SK-N-MC (cell line): Measurements from ENCODE around the gene SENP3.

Experiments used
- DNase-seq: peaks from one replicate; pipeline ENCODE4 v3.0.0-alpha.2; 2011; ENCODE audit warnings: low read depth, low spot score
- H3K27ac ChIP-seq: fragments of 200-600 bp; sonication (generic); 2 replicates; pipeline ENCODE4 v1.5.1; 2016; ENCODE audit warnings: mixed run types
- H3K36me3 ChIP-seq: fragments of 200-600 bp; sonication (generic); 2 replicates; pipeline ENCODE4 v1.6.1; 2017; ENCODE audit warnings: antibody characterized with exemption, low read length, mixed read lengths; ENCODE audit not compliant: insufficient read depth
- H3K4me3 ChIP-seq: fragments of 200-600 bp; sonication (generic); 2 replicates; pipeline ENCODE4 v1.5.1; 2016
- H3K9ac ChIP-seq: fragments of 200-600 bp; sonication (generic); 2 replicates; pipeline ENCODE4 v1.8.0; 2017; ENCODE audit warnings: mixed run types, mixed read lengths; ENCODE audit not compliant: insufficient read length
- H3K9me3 ChIP-seq: fragments of 200-600 bp; sonication (generic); 2 replicates; pipeline ENCODE4 v1.6.1; 2017; ENCODE audit warnings: low read depth, mild to moderate bottlenecking, antibody characterized with exemption, low read length, moderate library complexity, mixed read lengths
- EZH2 ChIP-seq: fragments of 200-600 bp; sonication (generic); IDR thresholded peaks from one replicate; pipeline ENCODE4 v1.6.1; 2017; ENCODE audit warnings: antibody characterized with exemption
- FOXP2 ChIP-seq: optimal IDR thresholded peaks from 2 replicates; pipeline ENCODE3; 2011; ENCODE audit warnings: mild to moderate bottlenecking, moderate library complexity; ENCODE audit not compliant: insufficient read depth; ENCODE audit errors: extremely low read length, control extremely low read depth
- POLR2AphosphoS5 ChIP-seq: IDR thresholded peaks from 2 replicates; pipeline ENCODE4 v1.6.1; 2012; ENCODE audit warnings: mild to moderate bottlenecking, low read depth, low read length, borderline replicate concordance

The SENP3 gene

DNA sequence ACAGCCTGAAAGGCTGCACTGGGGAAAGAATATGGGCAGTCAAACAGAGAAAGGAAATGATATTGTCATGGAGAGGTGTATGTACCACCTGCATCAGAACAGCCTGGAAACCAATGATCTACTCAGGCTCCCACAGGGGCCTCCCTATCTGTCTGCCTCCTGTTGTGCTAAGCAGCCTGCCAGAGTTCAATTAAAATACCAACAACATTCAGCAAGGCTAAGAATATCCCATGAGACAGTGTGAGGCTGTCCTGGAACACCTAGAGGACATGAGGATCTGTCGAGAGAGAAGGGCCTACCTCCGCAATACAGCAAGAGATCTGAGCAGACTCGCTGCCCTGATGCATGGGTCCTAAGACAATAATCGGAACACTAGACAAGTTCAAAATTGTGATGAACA, 44.6 kb downstream of the SENP3 start:
- TF ChIP-seq EZH2 (no peak), POLR2AphosphoS5 (no peak), FOXP2 (no peak)
- H3K9me3 ChIP-seq, result no peaks in the 10 kb centered on the region
- peaks cover 58% of the 10 kb centered on the region for H3K36me3 ChIP-seq
- no peak overlapping the region for H3K27ac ChIP-seq
- no peak overlapping the region for H3K9ac ChIP-seq
- DNase-seq, result no peak
- no peak overlapping the region for H3K4me3 ChIP-seq

DNA sequence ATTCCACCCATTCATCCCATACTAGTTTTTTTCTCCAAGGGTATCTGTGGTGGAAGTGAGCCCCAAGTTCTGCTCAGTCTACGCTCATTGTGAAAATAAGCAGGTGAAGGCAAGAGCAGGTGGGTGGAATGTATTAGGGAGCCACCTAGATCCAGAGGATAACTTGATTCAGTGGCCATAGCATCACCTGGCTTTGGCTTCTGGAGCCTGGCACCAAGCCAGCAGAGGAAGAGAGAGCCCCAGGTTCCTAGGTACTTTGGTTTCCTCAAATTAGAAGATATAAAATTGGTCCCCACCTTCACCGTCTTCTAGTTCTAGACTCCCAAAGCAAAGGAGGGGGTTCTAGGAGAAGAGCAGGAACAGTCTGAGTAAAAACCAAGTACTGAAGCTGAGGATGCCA, 48.9 kb downstream of the SENP3 start:
- Histone ChIP-seq H3K27ac (no peak overlapping the region), H3K9me3 (no peaks in the 10 kb centered on the region), H3K36me3 (peaks cover 36% of the 10 kb centered on the region), H3K9ac (no peak overlapping the region), H3K4me3 (no peak overlapping the region)
- no peak for DNase-seq
- no peak for TF ChIP-seq EZH2
- TF ChIP-seq POLR2AphosphoS5, result no peak
- no peak for TF ChIP-seq FOXP2

DNA sequence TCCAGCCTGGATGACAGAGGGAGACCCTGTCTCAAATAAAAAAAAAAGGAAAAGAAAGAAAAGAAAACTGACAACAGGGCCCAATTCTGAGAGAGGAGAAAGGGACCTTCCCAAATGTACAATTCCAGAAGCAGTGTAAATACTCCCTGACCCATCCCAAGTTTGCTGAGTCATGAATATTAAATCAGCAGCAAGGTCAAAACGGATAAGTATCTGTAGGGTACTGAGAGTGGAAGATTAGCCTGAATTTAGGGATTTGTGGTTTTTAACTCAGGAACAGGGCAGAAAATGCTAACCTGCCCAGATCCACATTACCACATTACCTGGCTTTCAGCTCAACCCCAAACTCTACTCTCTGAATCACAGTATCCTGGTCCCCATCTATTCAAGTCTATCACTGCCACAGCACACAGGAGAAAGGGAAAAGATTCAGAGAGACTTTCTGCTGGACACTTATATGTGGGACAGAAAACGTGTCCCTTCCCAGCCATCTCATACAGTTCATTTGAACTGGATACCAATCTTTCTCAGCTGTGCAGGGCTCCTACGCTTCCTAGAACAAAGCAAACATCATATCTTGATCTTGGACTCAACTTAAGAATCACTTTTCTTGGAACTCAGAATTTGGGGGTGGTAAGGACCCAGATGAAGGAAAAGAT, 50.0 kb downstream of the SENP3 start:
- Histone ChIP-seq H3K9ac (peak overlapping the region; percentile 57), H3K4me3 (peak overlapping the region; percentile 64), H3K9me3 (no peaks in the 10 kb centered on the region), H3K36me3 (peaks cover 25% of the 10 kb centered on the region), H3K27ac (peak overlapping the region; percentile 31; the same call in 1 of the 2 replicates)
- no peak for TF ChIP-seq EZH2
- no peak for TF ChIP-seq POLR2AphosphoS5
- no peak for TF ChIP-seq FOXP2
- no peak for DNase-seq

DNA sequence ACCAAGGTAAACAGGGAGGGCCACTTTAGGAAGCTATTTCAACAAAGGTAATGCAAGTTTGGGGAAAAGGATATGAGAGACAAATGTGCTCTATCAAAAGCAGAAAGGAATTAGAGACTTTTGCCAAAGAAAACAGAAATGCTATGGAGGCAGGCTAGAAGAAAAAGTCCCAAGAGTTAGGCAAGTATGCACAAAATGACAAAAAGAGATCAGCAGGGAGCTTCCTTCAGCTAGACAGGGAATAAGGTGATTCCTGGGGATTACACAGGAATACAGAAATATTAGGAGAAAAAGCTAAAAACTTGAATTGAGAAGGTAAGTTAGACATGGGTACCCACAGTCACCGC, 50.5 kb downstream of the SENP3 start:
- Histone ChIP-seq H3K36me3 (peaks cover 24% of the 10 kb centered on the region), H3K27ac (peak overlapping the region; percentile 10; the same call in 1 of the 2 replicates), H3K9me3 (no peaks in the 10 kb centered on the region), H3K9ac (peak overlapping the region; percentile 57), H3K4me3 (peak overlapping the region; percentile 64)
- DNase-seq, result no peak
- TF ChIP-seq POLR2AphosphoS5 (no peak), EZH2 (no peak), FOXP2 (no peak)

DNA sequence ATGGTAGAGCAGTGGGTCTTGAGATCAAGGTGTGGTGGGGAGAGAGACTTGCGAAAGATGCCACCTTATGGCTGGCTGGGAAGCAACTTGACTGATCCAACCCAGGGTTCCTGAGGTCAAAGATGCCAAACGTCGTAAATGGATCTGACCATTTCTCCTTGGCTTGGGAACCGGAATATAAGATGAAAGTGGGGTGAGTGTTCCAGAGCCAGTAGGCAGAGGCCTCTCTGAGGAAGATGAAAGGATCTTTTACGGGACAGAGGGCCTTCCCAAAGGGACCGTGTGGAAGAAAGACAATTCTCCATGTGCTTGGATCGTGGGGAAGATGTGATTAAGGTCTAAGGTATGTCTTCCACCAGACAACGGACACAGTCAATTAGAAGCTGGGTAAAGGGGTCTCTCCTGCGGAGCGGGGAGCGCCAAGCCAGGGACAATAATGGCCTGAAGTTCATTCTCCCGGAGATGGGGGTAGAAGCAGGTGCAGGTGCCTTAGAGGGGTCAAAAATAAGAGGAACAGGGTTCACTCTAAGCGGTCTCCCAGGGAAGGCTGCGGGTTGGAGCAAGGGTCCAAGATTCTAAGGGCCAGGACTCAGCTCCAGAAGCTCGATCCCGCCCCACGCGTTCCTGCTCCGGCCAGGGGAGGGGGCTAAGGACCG, 52.2 kb downstream of the SENP3 start:
- DNase-seq, result no peak
- H3K9ac ChIP-seq, result peak overlapping the region; percentile 94
- peak overlapping the region; percentile 97 for H3K4me3 ChIP-seq
- H3K36me3 ChIP-seq, result peaks cover 24% of the 10 kb centered on the region
- H3K9me3 ChIP-seq, result no peaks in the 10 kb centered on the region
- peak overlapping the region; percentile 57 for H3K27ac ChIP-seq
- TF ChIP-seq POLR2AphosphoS5 (no peak), EZH2 (no peak), FOXP2 (no peak)

DNA sequence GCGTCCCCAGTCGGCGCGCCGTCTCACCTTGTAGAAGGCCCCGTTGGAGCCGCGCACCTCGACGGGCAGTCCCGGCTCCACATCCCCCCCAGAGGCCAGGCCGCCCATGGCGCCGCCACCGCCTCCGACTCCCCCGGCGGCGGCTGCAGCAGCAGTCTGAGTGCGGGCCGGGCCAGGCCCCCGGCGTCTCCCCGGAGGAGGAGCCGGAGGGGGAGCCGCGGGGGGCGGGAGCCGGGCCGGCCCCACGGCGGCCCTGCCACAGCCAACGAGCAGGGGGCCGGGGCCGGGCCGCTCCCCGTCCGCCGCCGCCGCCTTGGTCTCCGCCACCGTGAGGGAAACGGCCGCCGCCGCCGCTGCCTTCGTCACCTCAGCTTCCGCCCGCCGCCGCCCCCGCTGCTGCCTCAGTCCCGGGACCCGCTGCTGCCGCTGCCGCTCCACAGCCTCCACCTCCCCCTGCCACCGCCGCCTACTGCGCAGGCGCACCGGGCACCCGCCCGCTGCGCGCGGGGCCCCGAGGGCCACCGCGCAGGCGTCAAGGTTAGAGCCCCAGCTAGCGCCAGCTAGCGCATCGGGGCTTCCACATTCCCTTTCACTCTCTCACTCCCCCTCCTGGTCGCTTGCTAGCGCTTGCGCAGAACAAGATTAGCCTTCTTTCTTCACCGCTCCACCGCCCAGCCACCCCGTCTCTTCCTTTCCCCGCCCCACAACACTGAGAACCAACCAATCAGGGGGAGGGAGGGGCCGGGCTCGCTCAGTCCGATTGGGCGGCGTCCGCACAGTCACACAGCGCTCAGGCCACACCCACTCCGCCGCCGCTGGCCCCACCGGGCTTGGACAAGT, 52.9 kb downstream of the SENP3 start, which contains the start of gene FXR2:
Gene FXR2, minus strand, starts transcription at position 473 of the 840 bp plus-strand sequence. Its CDS starts 365 bp downstream, at position 108.
- Histone ChIP-seq H3K36me3 (peaks cover 24% of the 10 kb centered on the region), H3K9ac (peak within 1 kb of the TSS; percentile 94), H3K9me3 (no peaks in the 10 kb centered on the region), H3K27ac (peak within 1 kb of the TSS; percentile 91), H3K4me3 (peak within 1 kb of the TSS; percentile 97)
- no peak for TF ChIP-seq FOXP2
- TF ChIP-seq POLR2AphosphoS5, result no peak
- TF ChIP-seq EZH2, result no peak
- DNase-seq, result peak; percentile 96

DNA sequence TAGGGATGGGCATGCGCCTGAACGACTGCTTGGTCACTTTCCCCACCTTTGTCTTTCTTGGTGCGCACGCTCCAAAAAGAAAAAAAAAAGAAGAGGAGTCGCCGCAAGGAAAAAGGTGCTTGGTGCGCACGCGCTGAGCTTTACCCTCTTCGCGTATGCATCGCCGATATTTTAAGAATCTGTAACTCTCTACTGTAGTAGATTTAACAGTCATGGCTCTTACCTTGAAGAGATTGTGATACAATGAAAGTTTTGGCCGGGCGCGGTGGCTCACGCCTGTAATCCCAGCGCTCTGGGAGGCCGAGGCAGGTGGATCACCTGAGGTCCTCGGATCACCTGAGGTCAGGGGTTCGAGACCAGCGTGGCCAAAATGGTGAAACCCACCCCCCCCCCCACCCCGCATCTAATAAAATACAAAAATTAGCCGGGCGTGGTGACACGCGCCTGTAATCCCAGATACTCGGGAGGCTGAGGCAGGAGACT, 53.6 kb downstream of the SENP3 start:
- H3K9ac ChIP-seq, result peak overlapping the region; percentile 65
- TF ChIP-seq EZH2 (no peak), POLR2AphosphoS5 (peak; percentile 48; the same call in 1 of the 2 replicates)
- peak overlapping the region; percentile 79 for H3K4me3 ChIP-seq
- DNase-seq, result no peak
- peak overlapping the region; percentile 91 for H3K27ac ChIP-seq
- H3K36me3 ChIP-seq, result peaks cover 20% of the 10 kb centered on the region
- H3K9me3 ChIP-seq, result no peaks in the 10 kb centered on the region

DNA sequence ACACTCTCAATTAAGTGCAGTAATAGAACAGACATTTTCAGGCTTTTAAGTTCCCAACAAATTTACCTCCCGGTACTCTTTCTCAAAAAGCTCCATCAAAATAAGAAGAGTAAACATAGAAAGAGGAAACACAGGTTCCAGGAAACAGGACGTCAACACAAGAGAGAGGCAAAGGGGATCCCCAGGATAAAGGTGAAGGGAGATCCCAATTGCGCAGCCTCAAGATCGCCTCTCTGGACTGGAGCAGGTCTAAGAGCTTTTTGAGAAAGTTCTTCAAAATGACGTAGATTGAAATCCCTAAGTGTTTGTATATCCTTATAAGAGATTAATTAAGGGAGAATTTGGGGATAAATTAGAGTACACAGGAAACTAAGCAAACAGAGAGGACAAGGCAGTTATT, 56.9 kb downstream of the SENP3 start:
- no peak for DNase-seq
- no peak for TF ChIP-seq EZH2
- no peak for TF ChIP-seq POLR2AphosphoS5
- TF ChIP-seq FOXP2, result no peak
- no peaks in the 10 kb centered on the region for H3K9me3 ChIP-seq
- H3K27ac ChIP-seq, result no peak overlapping the region
- H3K36me3 ChIP-seq, result no peaks in the 10 kb centered on the region
- H3K9ac ChIP-seq, result no peak overlapping the region
- no peak overlapping the region for H3K4me3 ChIP-seq
